Endothelial cell of umbilical vein (primary cell): ENCODE results near the gene GRPEL1. TPM values are rescaled to one million over a fixed set of nuclear protein-coding genes. Genes with fewer than 3 reads are reported as not detected.

Source experiments
- BruUV-seq: library from RNA; stranded (reverse); fragments of 400-500 nt; replicated peaks from 2 replicates; lab custom pipeline; 2021; lab: Mats Ljungman, UMichigan
- CTCF ChIA-PET: fragments of 300-600, 350-600 bp; sonication (Branson Sonifier 250); formaldehyde crosslinking; loops from one replicate; lab custom pipeline; 2021; ENCODE audit warnings: antibody characterized with exemption, inconsistent platforms; lab: Charles Lee
- POLR2A ChIA-PET: fragments of 300-600, 350-600 bp; sonication (Branson Sonifier 250); formaldehyde crosslinking; loops from one replicate; lab custom pipeline; 2021; ENCODE audit warnings: antibody characterized with exemption, inconsistent platforms; lab: Charles Lee
- DNase-seq: peaks from one replicate; pipeline ENCODE4 v3.0.0-alpha.2; 2011; ENCODE audit warnings: low read depth, low spot score
- FAIRE-seq: peaks from 2 replicates; lab custom pipeline; 2011; peaks lifted over from hg19 to GRCh38; lab: Jason Lieb, UNC
- H2AFZ ChIP-seq: 2 replicates; pipeline ENCODE4 v1.6.0; 2012; ENCODE audit warnings: low read depth, low read length, control low read depth, inconsistent platforms
- H3K27ac ChIP-seq: 2 replicates; pipeline ENCODE4 v1.5.1; 2011; ENCODE audit warnings: low read depth, mild to moderate bottlenecking, control low read depth, low read length, moderate library complexity; ENCODE audit not compliant: insufficient read depth
- H3K27me3 ChIP-seq, 2 experiments: 2 replicates each; pipeline versions ENCODE4 v1.6.0 to v1.6.1; 2011; ENCODE audit warnings: low read length in 2 of 2, mixed read lengths in 1 of 2; ENCODE audit not compliant: control insufficient read depth in 2 of 2, insufficient read depth in 2 of 2
- H3K36me3 ChIP-seq, 2 experiments: 2 replicates in 1 of 2; 3 replicates in 1 of 2; pipeline ENCODE4 v1.5.1; 2011; ENCODE audit warnings: low read length in 2 of 2, mild to moderate bottlenecking in 1 of 2, moderate library complexity in 1 of 2; ENCODE audit not compliant: control insufficient read depth in 2 of 2, insufficient read depth in 2 of 2; ENCODE audit errors: extremely low read depth in 1 of 2
- H3K4me1 ChIP-seq: 3 replicates; pipeline ENCODE4 v1.5.1; 2011; ENCODE audit warnings: mild to moderate bottlenecking, low read length; ENCODE audit not compliant: control insufficient read depth, insufficient read depth; ENCODE audit errors: extremely low read depth
- H3K4me2 ChIP-seq: 2 replicates; pipeline ENCODE4 v1.6.1; 2011; ENCODE audit warnings: low read length, control low read depth, mixed read lengths; ENCODE audit not compliant: insufficient read depth
- H3K4me3 ChIP-seq, 3 experiments: fragments of 200-600 bp in 1 of 3; sonication (generic), shearing (Covaris generic) in 1 of 3; replicated peaks in 1 of 3; 2 replicates each; pipeline ENCODE4 v1.5.1; 2011 to 2016; ENCODE audit warnings: control low read depth in 3 of 3, low read length in 3 of 3, mild to moderate bottlenecking in 2 of 3, inconsistent platforms in 1 of 3, low read depth in 1 of 3, moderate library complexity in 1 of 3; ENCODE audit not compliant: insufficient read depth in 1 of 3
- H3K79me2 ChIP-seq: 2 replicates; pipeline ENCODE4 v1.6.0; 2012; ENCODE audit warnings: low read length, inconsistent platforms; ENCODE audit not compliant: control insufficient read depth, insufficient read depth
- H3K9ac ChIP-seq: replicated peaks from 2 replicates; pipeline ENCODE3; 2011; ENCODE audit warnings: low read length, control low read depth; ENCODE audit not compliant: insufficient read depth; ENCODE audit errors: extremely low read depth
- H3K9me1 ChIP-seq: replicated peaks from 3 replicates; pipeline ENCODE4 v1.6.0; 2011; ENCODE audit warnings: mild to moderate bottlenecking, low read length; ENCODE audit not compliant: control insufficient read depth, insufficient read depth; ENCODE audit errors: extremely low read depth
- H3K9me3 ChIP-seq: replicated peaks from 2 replicates; pipeline ENCODE4 v1.5.1; 2012; ENCODE audit warnings: low read length, inconsistent platforms; ENCODE audit not compliant: control insufficient read depth, insufficient read depth
- H4K20me1 ChIP-seq: replicated peaks from 2 replicates; pipeline ENCODE3; 2011; ENCODE audit warnings: mild to moderate bottlenecking, low read length; ENCODE audit not compliant: control insufficient read depth, insufficient read depth; ENCODE audit errors: extremely low read depth
- CTCF ChIP-seq, 2 donors: IDR thresholded peaks; 1 replicate in 1 of 2; 2 replicates in 1 of 2; pipeline ENCODE4 v1.5.1; 2011; ENCODE audit warnings: low read length in 2 of 2, mild to moderate bottlenecking in 2 of 2, moderate library complexity in 2 of 2, control low read depth in 1 of 2, inconsistent platforms in 1 of 2, low read depth in 1 of 2; ENCODE audit not compliant: insufficient read depth in 1 of 2; ENCODE audit errors: extremely low read depth in 1 of 2
- EZH2 ChIP-seq: IDR thresholded peaks from 2 replicates; pipeline ENCODE4 v1.6.1; 2012; ENCODE audit warnings: borderline replicate concordance, low read depth, mild to moderate bottlenecking, moderate library complexity, low read length, inconsistent platforms; ENCODE audit not compliant: severe bottlenecking
- FOS ChIP-seq: IDR thresholded peaks from 2 replicates; pipeline ENCODE4 v1.6.1; 2011; ENCODE audit warnings: mild to moderate bottlenecking, low read length, moderate library complexity, borderline replicate concordance; ENCODE audit not compliant: insufficient read depth
- GATA2 ChIP-seq: IDR thresholded peaks from 2 replicates; pipeline ENCODE4 v1.7.0; 2011; ENCODE audit warnings: low read depth, mild to moderate bottlenecking, moderate library complexity, mixed read lengths, low read length; ENCODE audit not compliant: insufficient read length, insufficient read depth
- JUN ChIP-seq: IDR thresholded peaks from 2 replicates; pipeline ENCODE4 v1.6.1; 2011; ENCODE audit warnings: borderline replicate concordance, low read depth; ENCODE audit not compliant: insufficient read length, insufficient read depth
- MAX ChIP-seq: IDR thresholded peaks from 2 replicates; pipeline ENCODE4 v1.6.1; 2011; ENCODE audit not compliant: insufficient read depth, insufficient read length
- MYC ChIP-seq: IDR thresholded peaks from one replicate; pipeline ENCODE4 v1.6.1; 2011; ENCODE audit warnings: mild to moderate bottlenecking, low read depth, low read length
- POLR2A ChIP-seq: IDR thresholded peaks from 2 replicates; pipeline ENCODE4 v1.6.1; 2012; ENCODE audit warnings: low read depth, mild to moderate bottlenecking, control low read depth, low read length
- POLR2AphosphoS5 ChIP-seq: IDR thresholded peaks from 2 replicates; pipeline ENCODE4 v1.6.1; 2012; ENCODE audit warnings: low read depth, mild to moderate bottlenecking, control low read depth, low read length, moderate library complexity; ENCODE audit not compliant: insufficient read depth
- dilution Hi-C: fragments of 300-500 bp; cut with MboI; formaldehyde crosslinking; loops from one replicate; pipeline ENCODE4 v1.15.0; 2019; ENCODE audit warnings: low sequenced_read_pairs; ENCODE audit not compliant: extremely low pct_ligation_motif_present
- intact Hi-C: fragments of 100-400 bp; cut with micrococcal nuclease; formaldehyde crosslinking; loops from one replicate; pipeline ENCODE4 v1.10.0; 2022
- polyA plus RNA-seq, 4 experiments: library from polyadenylated mRNA; depleted of rRNA in 3 of 4; stranded (reverse) in 3 of 4; unstranded in 1 of 4; fragments of >200 nt; gene quantifications; 2 replicates each; pipeline versions ENCODE4 v1.2.1 to v1.2.3, GENCODE V29; 2011 to 2012; ENCODE audit warnings: missing spikeins in 1 of 4
- total RNA-seq: library from RNA; stranded (reverse); gene quantifications from 2 replicates; pipeline ENCODE4 v1.2.3, GENCODE V29; 2021

The GRPEL1 gene
- total and polyA plus RNA-seq, 2 donors (not counting 3 experiments of a cell fraction or from before 2014, with no cell fraction given): 17.3 to 42.6 TPM

DNA sequence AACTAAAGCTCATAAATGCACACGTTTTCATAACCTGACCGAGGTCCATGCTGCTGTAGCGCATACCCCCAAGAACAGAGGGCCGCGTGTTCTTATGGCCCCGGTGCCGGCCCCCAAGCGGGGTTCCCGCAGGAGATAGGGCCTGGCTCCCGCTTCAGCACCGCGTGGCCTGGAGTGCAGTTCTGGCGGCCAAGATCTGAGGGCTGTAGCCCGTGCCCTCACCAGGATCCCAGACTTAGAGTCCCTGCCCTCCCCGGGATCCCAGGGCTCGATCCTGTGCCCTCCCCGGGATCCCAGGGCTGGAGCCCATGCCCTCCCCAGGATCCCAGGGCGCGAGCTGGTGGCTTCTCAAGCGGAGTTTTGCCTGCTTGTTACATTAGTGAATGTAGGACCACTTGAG lies 1.0 kb upstream of the GRPEL1 start:
- peak overlapping the region; percentile 92 for H3K4me2 ChIP-seq
- peak overlapping the region; percentile 62 to 99 (median 71) for H3K4me3 ChIP-seq
- H3K27ac ChIP-seq: no peak overlapping the region
- ChIA-PET CTCF (interaction anchor here (1.0 to 8.6 kb wide), 7 partner anchors 13 to 348 kb away, joined by 3 to 79 read pairs (median 5); partner anchors contain the start of gene TADA2B), POLR2A (interaction anchor here (2.1 kb wide), 1 partner anchor 26 kb away, joined by 10 read pairs; the partner anchor contains the start of gene TADA2B)
- H3K79me2 ChIP-seq: peaks cover 35% of the 10 kb centered on the region
- peak overlapping the region; percentile 83 for H2AFZ ChIP-seq
- DNase-seq (no peak), FAIRE-seq (no peak)
- intact Hi-C loops: loop anchor here (1.0 kb wide), 5 partner anchors 26 to 429 kb away; partner anchors contain the start of genes BLOC1S4, MRFAP1, TADA2B and TBC1D14
- H3K9ac ChIP-seq: peak overlapping the region; percentile 61
- H3K4me1 ChIP-seq: peaks cover 20% of the 10 kb centered on the region
- H3K9me1 ChIP-seq: no peaks in the 10 kb centered on the region
- no peaks in the 10 kb centered on the region for H4K20me1 ChIP-seq
- peaks cover 0 to 6% of the 10 kb centered on the region in 2 experiments for H3K36me3 ChIP-seq
- no TSS peak for BruUV-seq
- H3K27me3 ChIP-seq: peaks cover 0 to 3% of the 10 kb centered on the region in 2 experiments
- no peaks in the 10 kb centered on the region for H3K9me3 ChIP-seq
- dilution Hi-C loops: no loop called here
- TF ChIP-seq MAX: no peak

- Histone ChIP-seq H3K4me2 (peak overlapping the region; percentile 92), H3K36me3 (peaks cover 1 to 9% of the 10 kb centered on the region in 2 experiments), H2AFZ (peak overlapping the region; percentile 83), H3K27ac (peak overlapping the region; percentile 16), H3K9me3 (no peaks in the 10 kb centered on the region), H3K9me1 (no peaks in the 10 kb centered on the region), H3K4me3 (peak overlapping the region; percentile 62 to 99 (median 71)), H3K27me3 (peaks cover 0 to 3% of the 10 kb centered on the region in 2 experiments), H3K9ac (peak overlapping the region; percentile 61), H4K20me1 (no peaks in the 10 kb centered on the region), H3K4me1 (peaks cover 20% of the 10 kb centered on the region), H3K79me2 (peaks cover 40% of the 10 kb centered on the region)
- TSS peak; percentile 79 for BruUV-seq
- ChIA-PET CTCF (interaction anchor here (0.8 to 8.6 kb wide), 15 partner anchors 13 to 351 kb away, joined by 3 to 79 read pairs (median 4); partner anchors contain the start of gene TADA2B), POLR2A (interaction anchor here (0.6 to 2.1 kb wide), 6 partner anchors 11 to 162 kb away, joined by 3 to 10 read pairs (median 4); partner anchors contain the start of gene TADA2B)
- dilution Hi-C loops (no loop called here), intact Hi-C loops (loop anchor here (1.0 kb wide), 5 partner anchors 25 to 428 kb away; partner anchors contain the start of genes BLOC1S4, MRFAP1, TADA2B and TBC1D14)
- FAIRE-seq (no peak), DNase-seq (no peak)
- TF ChIP-seq EZH2 (no peak), MYC (no peak), CTCF (IDR thresholded peaks at IDR 0.05; ENCODE audit: extremely low read depth in 1 of 2, insufficient read depth in 1 of 2, low read depth in 1 of 2, low read length in 2 of 2) (peak in 1 of 2 donors; percentile 0), MAX (no peak), GATA2 (no peak), POLR2A (peak; percentile 62), JUN (no peak), FOS (no peak), POLR2AphosphoS5 (peak; percentile 40)
These were observed 497 bp upstream of the GRPEL1 start for GRCh38 chr4:7068279-7068842.
